Mammary epithelial cell (primary cell): ENCODE measurements around the gene REXO2.

ENCODE experiments used
- CTCF ChIP-seq, 2 donors: IDR thresholded peaks in 1 of 2; conservative IDR thresholded peaks in 1 of 2; 2 replicates each; pipeline ENCODE4 v1.5.1; 2011 to 2012; ENCODE audit warnings: inconsistent platforms in 2 of 2, low read length in 2 of 2, mild to moderate bottlenecking in 2 of 2, control low read depth in 1 of 2, low read depth in 1 of 2; ENCODE audit not compliant: insufficient read depth in 1 of 2; ENCODE audit errors: extremely low read depth in 1 of 2
- EZH2 ChIP-seq: IDR thresholded peaks from 2 replicates; pipeline ENCODE4 v1.6.1; 2012; ENCODE audit warnings: low read length, inconsistent platforms, borderline replicate concordance

- TF ChIP-seq CTCF (conservative IDR thresholded peaks at IDR 0.05 in 1 of 2, IDR thresholded peaks at IDR 0.05 in 1 of 2; ENCODE audit: extremely low read depth in 1 of 2, insufficient read depth in 1 of 2, low read depth in 1 of 2, low read length in 2 of 2) (no peak), EZH2 (no peak)
These were observed 8.6 kb downstream of the REXO2 start for GRCh38 chr11:114447892-114448291.
